ENCODE data around the gene SGK2. TPM values are rescaled to one million over a fixed set of nuclear protein-coding genes. Genes with fewer than 3 reads are reported as not detected.

Gene SGK2
- total and polyA plus RNA-seq, 2 of the 13 experiments (the other 11 are each of a cell fraction or from before 2014, with no cell fraction given), result 6.2 to 29.4 TPM

GRCh38 chr20:43590392-43591303 lies 31.8 kb downstream of the SGK2 start, which contains the start of gene IFT52 (continued):
- TF ChIP-seq ISX (CRISPR knock-in tag; conservative IDR thresholded peaks at IDR 0.05) (0 out of 2 replicates have a peak, but pooled peaks have one; percentile 28), MLX (CRISPR knock-in tag; IDR thresholded peaks at IDR 0.05) (no peak), TFAP4 (IDR thresholded peaks at IDR 0.05; ENCODE audit: borderline replicate concordance, low read depth) (peak; percentile 58; the same call in 1 of the 2 replicates), MYNN (CRISPR knock-in tag; IDR thresholded peaks at IDR 0.05; ENCODE audit: low read depth) (no peak), ATM (IDR thresholded peaks at IDR 0.05; ENCODE audit: borderline replicate concordance) (no peak), U2AF2 (IDR thresholded peaks at IDR 0.05; ENCODE audit: low read depth, low read length) (0 out of 2 replicates have a peak, but pooled peaks have one; percentile 70), HBP1 (CRISPR knock-in tag; IDR thresholded peaks at IDR 0.05; ENCODE audit: low read depth) (0 out of 2 replicates have a peak, but pooled peaks have one; percentile 82), MEF2D (CRISPR knock-in tag; IDR thresholded peaks at IDR 0.05) (peak; percentile 89), TBX2 (CRISPR knock-in tag; IDR thresholded peaks at IDR 0.05; ENCODE audit: borderline replicate concordance) (peak; percentile 74), ZNF737 (CRISPR knock-in tag; IDR thresholded peaks at IDR 0.05; ENCODE audit: borderline replicate concordance) (no peak; the same call in 1 of the 2 replicates), RBM39 (IDR thresholded peaks at IDR 0.05; ENCODE audit: low read depth, low read length, poor library complexity, severe bottlenecking) (no peak), ZNF577 (CRISPR knock-in tag; IDR thresholded peaks at IDR 0.05; ENCODE audit: borderline replicate concordance, low read depth) (0 out of 2 replicates have a peak, but pooled peaks have one; percentile 83), MBNL3 (CRISPR knock-in tag; conservative IDR thresholded peaks at IDR 0.05) (no peak), CBX1 (IDR thresholded peaks at IDR 0.05; ENCODE audit: low read depth) (no peak), EZH2 (conservative IDR thresholded peaks at IDR 0.05; ENCODE audit: low read depth, low read length) (no peak), XRCC5 (optimal IDR thresholded peaks at IDR 0.05; ENCODE audit: low read length) (peak; percentile 87), HNRNPH1 (optimal IDR thresholded peaks at IDR 0.05; ENCODE audit: low read depth, low read length) (no peak), ZNF615 (CRISPR knock-in tag; IDR thresholded peaks at IDR 0.05; ENCODE audit: borderline replicate concordance) (peak; percentile 90), KDM4B (CRISPR knock-in tag; IDR thresholded peaks at IDR 0.05) (peak; percentile 77), PLRG1 (conservative IDR thresholded peaks at IDR 0.05) (no peak), ZNF496 (CRISPR knock-in tag; IDR thresholded peaks at IDR 0.05; ENCODE audit: insufficient replicate concordance) (no peak), JUNB (CRISPR knock-in tag; IDR thresholded peaks at IDR 0.05; ENCODE audit: borderline replicate concordance) (no peak), ZNF512B (CRISPR knock-in tag; IDR thresholded peaks at IDR 0.05; ENCODE audit: borderline replicate concordance) (peak; percentile 85; the same call in 1 of the 2 replicates), NAIF1 (CRISPR knock-in tag; IDR thresholded peaks at IDR 0.05; ENCODE audit: borderline replicate concordance) (peak; percentile 88; the same call in 1 of the 2 replicates)

All from HepG2 (cell line).